Hippocampal formation (tissue), 2 donors: ENCODE measurements around the gene ERC1.
"Not testable (repeated sequence)": the region's sequence is repeated elsewhere in the genome, so short reads cannot be mapped to it uniquely, and the experiment has no call there.

Experiments used
- DNase-seq, 2 donors: peaks; one replicate each; lab custom pipeline; 2025; lab: John Stamatoyannopoulos, UW

The ERC1 gene

DNA sequence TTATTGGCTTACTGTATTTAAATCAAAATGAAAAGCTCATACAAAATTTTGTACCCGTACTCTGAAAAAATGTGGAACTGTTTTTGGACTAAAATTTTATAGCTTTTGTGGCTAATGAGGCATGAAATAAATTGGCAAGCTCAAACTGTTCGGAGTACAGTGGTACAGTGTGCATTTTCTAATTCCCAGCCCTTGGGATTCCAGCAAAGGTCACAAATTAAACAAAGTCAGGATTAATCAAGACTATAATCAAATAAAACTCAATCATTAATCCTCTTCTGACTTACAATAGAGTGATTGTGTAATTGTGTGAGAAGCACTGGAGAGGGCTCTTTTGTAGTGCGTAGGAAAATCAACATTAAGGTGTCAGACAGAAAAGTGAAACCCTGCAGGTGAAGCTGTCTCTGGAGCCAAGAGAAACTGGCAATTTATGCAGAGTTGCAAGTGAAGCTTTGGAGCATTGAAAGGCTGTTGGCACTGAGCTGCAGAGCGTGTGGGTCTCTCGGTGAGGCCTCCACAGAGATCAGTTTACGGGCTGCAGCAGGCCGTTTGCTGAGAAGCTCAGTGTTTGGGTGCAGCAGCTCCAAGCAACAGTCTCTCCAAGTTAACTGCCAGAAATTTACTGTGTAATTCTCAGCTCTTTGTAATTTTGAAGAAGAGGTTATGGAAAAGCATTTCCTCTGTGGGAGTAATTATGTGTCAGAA, 327.5 kb downstream of the ERC1 start:
- DNase-seq, result peak in 1 of 2 donors; percentile 39

- DNase-seq, result no peak
Measured at GRCh38 chr12:1319212-1319611, 328.2 kb downstream of the ERC1 start.

DNA sequence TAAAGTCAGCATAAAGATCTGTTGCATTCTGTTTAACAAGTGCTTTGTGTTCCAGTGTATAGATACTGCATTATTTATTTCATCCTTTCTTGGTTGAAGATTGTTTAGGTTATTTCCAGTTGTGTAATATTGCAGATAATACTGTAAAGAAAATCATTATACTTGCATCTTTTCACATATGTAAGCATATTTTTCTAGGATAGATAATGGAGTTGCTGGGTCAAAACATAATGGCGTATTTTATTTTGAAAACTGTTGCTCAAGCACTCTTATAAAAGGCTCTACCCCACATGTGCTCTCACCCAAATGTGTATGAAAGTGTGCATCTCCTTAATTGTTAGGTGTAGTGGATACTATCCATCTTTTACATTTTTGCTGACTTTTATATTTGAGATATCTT, 329.0 kb downstream of the ERC1 start:
- DNase-seq, result no peak

GRCh38 chr12:1322821-1323220, 331.8 kb downstream of the ERC1 start:
- no peak for DNase-seq

DNA sequence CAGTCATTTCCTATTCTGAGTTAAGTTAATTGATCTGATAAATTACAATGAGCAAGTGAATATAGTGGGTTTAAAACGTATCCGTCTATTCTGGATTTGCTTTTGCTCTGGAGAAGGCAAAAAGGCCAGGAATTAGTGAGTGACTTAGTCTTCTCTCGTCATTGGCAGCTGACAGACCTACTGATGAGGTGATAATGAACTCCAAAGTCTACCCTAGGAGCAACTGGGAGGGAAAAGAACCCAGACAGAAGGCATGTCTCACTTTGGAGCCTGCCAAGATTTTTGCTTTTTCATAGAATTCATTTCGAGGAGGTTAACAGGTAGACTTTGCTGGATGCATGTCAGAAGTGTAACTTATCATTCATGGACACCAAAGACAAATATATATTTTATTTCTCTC, 333.1 kb downstream of the ERC1 start:
- DNase-seq, result no peak

DNA sequence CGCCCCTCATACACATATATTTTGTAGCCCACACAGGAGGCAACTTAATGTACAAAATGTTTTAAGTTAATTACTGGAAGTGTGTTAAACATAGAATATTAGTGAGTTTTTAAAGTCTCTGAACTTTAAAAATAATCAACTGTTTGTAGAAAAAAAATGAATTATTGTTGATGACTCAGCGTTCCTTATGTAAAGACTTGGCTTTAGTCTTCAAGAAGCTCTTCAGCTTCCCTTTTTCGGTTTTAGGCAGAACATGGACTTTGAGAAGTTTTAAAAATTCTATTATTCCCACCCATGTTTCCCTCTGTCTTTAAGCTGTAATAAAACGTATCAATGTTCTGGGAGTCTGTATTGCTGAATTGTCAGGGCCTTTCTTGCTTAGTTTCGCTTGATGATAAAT, 333.9 kb downstream of the ERC1 start:
- DNase-seq, result no peak

DNA sequence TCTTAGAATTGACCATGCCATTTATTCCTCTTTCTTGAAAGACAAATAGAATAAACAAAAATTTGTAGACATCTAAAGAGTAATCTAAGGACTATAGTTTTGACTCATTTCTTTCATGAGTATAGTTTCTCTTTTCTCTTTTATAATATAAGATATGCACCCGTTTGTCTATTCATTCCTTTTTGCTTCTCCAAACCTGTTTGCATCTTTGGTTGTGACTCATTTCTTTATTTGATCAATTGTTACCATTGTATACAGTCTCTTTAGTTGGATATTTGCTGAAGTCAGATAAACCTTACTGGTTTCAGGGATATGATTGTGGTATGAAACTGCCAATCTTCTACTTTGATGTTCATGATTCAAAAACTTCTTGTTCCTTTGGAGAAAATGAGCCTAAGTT, 334.6 kb downstream of the ERC1 start:
- DNase-seq, result no peak

GRCh38 chr12:1326258-1326657, 335.2 kb downstream of the ERC1 start:
- no peak for DNase-seq

DNA sequence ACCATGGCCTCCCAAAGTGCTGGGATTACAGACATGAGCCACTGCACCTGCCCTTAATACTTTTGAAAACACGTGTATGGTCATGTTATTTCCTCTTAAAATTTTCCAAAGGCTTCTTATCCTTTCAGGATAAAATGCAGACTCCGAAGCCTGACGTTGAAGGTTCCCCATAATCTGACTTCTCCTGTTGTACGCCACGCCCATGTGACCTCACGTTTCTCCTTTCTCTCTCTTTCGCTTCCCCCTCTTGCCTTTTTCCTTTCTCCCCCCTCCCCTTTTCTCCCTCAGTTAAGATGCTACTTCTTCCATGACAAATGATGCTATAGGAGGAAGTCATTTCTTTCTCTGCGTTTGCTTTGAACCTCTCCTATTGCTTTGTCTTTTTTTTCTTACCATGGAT, 337.4 kb downstream of the ERC1 start:
- DNase-seq, result no peak

- DNase-seq, result no peak
Measured at GRCh38 chr12:1329784-1330476, 338.9 kb downstream of the ERC1 start.

- no peak for DNase-seq
Measured at GRCh38 chr12:1330477-1330827, 339.4 kb downstream of the ERC1 start.

DNA sequence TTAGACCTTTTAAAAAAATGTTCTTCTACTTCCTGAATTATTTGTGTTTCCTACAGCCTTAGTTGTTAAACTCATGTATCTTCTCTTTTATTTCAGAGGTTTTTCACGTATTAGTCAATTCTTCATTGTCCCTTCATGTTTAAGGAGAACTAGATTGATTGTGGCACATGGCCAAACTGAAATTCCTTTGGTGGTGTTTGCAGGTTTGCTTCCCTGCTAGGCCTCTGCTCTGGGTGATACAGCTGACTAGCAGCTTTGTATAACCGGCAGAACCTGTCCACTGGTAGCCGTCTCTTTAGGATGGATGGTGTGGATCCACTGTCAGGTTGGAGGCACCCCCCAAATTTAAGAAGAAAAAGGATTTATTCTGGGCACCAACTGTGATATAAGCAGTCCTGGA, 341.3 kb downstream of the ERC1 start:
- DNase-seq, result no peak

DNA sequence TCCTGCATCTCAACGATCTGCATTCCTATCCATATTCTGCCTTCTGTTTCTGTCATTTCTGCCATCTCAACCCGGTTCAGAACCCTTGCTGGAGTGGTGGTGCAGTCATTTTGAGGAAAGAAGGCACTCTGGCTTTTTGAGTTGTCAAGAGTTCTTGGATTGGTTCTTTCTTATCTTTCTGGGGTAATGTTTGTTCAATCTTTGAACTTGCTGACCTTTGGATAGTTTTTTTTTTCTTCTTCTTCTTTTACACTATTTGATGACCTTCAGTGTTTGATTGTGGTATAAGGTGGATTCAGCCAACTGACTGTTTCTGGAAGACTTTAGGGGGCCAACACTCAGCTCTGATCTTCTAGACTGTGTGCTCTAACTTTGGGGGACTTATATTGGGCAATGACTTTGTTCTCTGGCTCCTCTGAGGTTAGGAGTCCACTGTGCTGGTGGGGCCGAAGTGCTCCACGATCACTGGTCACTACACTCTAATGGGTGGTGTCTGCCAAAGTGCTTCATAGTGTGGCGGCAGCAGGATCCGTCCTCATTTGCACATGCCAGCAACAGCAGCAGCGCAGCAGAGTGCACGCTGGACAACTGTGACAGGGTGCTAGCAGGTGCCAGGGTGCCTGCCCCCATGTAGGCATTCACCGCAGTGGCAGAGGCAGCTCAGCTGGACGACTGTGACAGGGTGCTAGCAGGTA, 347.6 kb downstream of the ERC1 start:
- no peak for DNase-seq

DNA sequence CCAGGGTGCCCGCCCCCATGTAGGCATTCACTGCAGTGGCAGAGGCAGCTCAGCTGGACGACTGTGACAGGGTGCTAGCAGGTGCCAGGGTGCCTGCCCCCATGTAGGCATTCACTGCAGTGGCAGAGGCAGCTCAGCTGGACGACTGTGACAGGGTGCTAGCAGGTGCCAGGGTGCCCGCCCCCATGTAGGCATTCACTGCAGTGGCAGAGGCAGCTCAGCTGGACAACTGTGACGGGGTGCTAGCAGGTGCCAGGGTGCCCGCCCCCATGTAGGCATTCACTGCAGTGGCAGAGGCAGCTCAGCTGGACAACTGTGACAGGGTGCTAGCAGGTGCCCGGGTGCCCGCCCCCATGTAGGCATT, 348.1 kb downstream of the ERC1 start:
- DNase-seq, result not testable (repeated sequence)

- no peak for DNase-seq
Measured at GRCh38 chr12:1339618-1340319, 348.7 kb downstream of the ERC1 start.

DNA sequence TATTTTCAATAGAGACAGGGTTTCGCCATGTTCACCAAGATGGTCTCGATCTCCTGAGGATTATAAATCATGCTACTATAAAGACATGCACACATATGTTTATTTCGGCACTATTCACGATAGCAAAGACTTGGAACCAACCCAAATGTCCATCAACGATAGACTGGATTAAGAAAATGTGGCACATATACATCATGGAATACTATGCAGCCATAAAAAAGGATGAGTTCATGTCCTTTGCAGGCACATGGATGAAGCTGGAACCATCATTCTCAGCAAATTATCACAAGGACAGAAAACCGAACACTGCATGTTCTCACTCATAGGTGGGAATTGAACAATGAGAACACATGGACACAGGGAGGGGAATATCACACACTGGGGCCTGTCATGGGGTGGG, 350.2 kb downstream of the ERC1 start:
- DNase-seq, result not testable (repeated sequence)

DNA sequence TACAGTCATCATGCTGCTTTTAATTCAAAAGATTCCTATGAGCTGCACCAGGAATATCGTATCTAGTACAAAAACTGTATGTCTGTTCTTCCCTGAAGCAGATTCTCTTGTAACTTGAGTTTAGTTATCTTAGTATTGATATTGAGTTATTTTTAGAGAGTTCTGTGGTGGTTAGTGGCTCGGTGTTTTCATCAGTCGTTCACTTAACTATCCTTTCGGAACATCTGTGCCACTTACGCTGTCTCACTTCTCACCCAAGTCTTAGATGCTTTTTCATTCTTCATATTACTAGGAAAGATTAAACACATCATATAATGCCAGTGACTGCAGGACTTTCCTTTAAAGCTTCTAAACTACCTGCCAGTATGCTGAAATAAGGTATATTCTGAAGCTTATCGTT, 352.4 kb downstream of the ERC1 start:
- no peak for DNase-seq

DNA sequence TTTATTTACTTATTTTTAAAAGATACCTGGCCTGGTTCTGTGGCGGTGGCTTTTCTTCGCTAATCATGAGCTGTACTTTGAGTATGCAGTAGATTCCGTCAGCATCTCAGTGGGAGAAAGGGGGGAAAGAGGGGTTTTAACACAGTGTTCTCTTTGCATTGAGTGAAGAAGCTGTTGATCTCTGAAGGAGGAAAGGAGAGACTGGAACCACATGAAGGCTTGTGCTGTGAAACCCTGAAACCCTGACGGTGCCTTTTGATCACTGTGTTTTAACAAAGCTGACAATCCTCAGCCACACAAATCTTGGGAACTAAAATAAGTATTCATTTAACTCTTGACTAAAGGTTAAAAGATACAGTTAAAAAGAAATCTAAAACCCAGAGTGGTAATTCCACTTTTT, 353.2 kb downstream of the ERC1 start:
- no peak for DNase-seq

GRCh38 chr12:1346126-1346525, 355.1 kb downstream of the ERC1 start:
- no peak for DNase-seq

- DNase-seq, result no peak
Measured at GRCh38 chr12:1347294-1347693, 356.3 kb downstream of the ERC1 start.

DNA sequence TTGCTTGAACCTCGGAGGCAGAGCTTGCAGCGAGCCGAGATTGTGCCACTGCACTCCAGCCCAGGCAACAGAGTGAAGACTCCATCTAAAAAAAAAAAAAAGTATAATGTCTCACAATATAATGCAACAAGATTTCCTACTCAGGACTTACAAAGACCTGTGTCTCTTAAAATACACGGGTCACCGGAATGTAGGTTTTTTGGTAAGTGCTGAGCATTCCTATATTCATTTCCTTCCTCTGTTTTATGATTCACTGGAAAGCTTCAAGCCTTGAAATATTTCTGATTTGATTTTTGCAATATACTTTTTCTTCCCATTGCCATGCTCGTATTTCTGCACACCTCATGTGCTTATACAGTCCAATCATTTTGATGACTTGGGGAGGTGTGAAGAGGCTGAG, 357.6 kb downstream of the ERC1 start:
- DNase-seq, result no peak

DNA sequence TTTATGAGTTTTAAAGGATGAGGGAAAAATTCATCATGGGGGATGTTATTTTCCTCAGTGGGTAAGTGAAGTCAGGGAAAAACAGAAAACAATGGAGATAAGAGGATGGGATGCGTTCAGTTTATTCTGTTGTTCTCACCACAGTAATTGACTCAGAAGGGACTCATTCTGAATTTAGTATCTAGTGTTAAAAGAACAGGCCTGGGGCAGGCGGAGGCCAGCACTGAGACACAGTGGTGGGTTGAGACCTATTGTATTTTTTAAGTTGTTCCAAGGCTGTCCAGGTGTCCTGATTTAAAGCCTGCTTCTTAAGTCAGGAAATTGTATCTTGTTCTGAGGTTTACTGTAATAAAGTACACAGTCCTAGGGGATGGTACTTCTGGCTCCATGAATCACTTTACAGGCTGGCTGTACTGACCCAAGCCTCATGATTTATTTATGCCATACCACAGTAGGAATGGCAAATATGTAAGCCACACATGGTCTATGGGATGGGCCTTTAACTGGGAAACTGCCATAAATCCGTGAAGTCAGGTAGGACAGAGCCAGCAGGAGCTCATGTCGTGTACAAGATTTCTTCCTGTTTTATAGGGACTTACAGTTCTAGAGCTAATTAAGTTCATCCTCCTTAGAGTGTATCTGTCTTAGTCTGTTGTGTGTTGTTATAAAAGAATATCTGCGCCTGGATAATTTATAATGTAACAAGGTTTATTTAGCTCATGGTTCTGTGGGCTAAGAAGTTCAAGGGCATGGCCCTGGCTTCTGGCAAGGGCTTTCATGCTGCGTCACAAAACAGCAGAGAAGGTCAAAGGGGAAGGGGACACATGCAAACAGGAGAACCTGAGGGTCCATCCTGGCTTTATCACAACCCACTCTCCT, 359.3 kb downstream of the ERC1 start:
- no peak for DNase-seq
